Lung (tissue), 12 donors: ENCODE measurements around the gene USP15. TPM values are rescaled to one million over a fixed set of nuclear protein-coding genes. Genes with fewer than 3 reads are reported as not detected.

Source experiments
- ATAC-seq: fragments of 200-7000 bp; cut with Tn5 transposase; one replicate; pipeline ENCODE4 v1.9.1; 2020; ENCODE audit warnings: moderate number of reproducible peaks; ENCODE audit not compliant: insufficient read depth, low FRiP score
- DNase-seq, 3 donors: peaks; one replicate each; pipeline ENCODE4 v3.0.0-alpha.2; 2013 to 2017
- H3K27ac ChIP-seq, 2 donors: one replicate each; pipeline ENCODE4 v1.5.1; 2013; ENCODE audit warnings: mild to moderate bottlenecking in 2 of 2, moderate library complexity in 2 of 2, control low read depth in 1 of 2, inconsistent platforms in 1 of 2, low read depth in 1 of 2, low read length in 1 of 2
- H3K27me3 ChIP-seq, 3 donors: one replicate each; pipeline ENCODE4 v1.5.1; 2013; ENCODE audit warnings: low read length in 2 of 3; ENCODE audit not compliant: control insufficient read depth in 3 of 3, insufficient read depth in 3 of 3
- H3K36me3 ChIP-seq, 4 donors: one replicate each; pipeline ENCODE4 v1.5.1; 2013; ENCODE audit warnings: low read length in 4 of 4, mild to moderate bottlenecking in 1 of 4, moderate library complexity in 1 of 4; ENCODE audit not compliant: control insufficient read depth in 4 of 4, insufficient read depth in 4 of 4
- H3K4me1 ChIP-seq, 5 donors: one replicate each; pipeline ENCODE4 v1.5.1; 2013; ENCODE audit warnings: low read length in 5 of 5, mild to moderate bottlenecking in 2 of 5, moderate library complexity in 1 of 5; ENCODE audit not compliant: control insufficient read depth in 5 of 5, insufficient read depth in 5 of 5
- H3K4me3 ChIP-seq: one replicate; pipeline ENCODE4 v1.5.1; 2013; ENCODE audit warnings: mild to moderate bottlenecking, control low read depth, moderate library complexity
- H3K9ac ChIP-seq, 2 donors: one replicate each; pipeline ENCODE4 v1.5.1; 2013; ENCODE audit warnings: low read length in 2 of 2, control low read depth in 1 of 2; ENCODE audit not compliant: insufficient read depth in 1 of 2
- H3K9me3 ChIP-seq, 4 donors: one replicate each; pipeline ENCODE4 v1.5.1; 2013; ENCODE audit warnings: low read length in 3 of 4, mild to moderate bottlenecking in 1 of 4, moderate library complexity in 1 of 4; ENCODE audit not compliant: control insufficient read depth in 4 of 4, insufficient read depth in 3 of 4
- CTCF ChIP-seq: IDR thresholded peaks from 2 replicates; pipeline ENCODE4 v1.5.1; 2012; ENCODE audit warnings: mild to moderate bottlenecking; ENCODE audit errors: control extremely low read depth, extremely low read depth
- WGBS, 2 donors: extraction: QIAGEN DNeasy Blood & Tissue Kit; methylation state at CpG; one replicate each; pipeline ENCODE4 v1.1.7; 2013; 5-methylcytosine and 5-hydroxymethylcytosine counted together
- polyA plus RNA-seq, 2 donors: library from polyadenylated mRNA; stranded (reverse); fragments of 200-250 nt; gene quantifications; one replicate each; pipeline ENCODE4 v1.2.1, GENCODE V29; 2013
- total RNA-seq, 2 donors: library from RNA; depleted of rRNA in 1 of 2; stranded (reverse); fragments of >200 nt in 1 of 2; gene quantifications; one replicate each; pipeline ENCODE4 v1.2.1, GENCODE V29; 2014 to 2021
- donor health status: control.
- donor health status: control.
- donor health status: Bipolar disorder and iron deficiency.
- donor health status: healthy.
- donor health status: DM: yes; HTN: yes; CAD: no.

USP15 gene
- total and polyA plus RNA-seq, 4 donors: 62.0 to 143 (median 82.6) TPM

- WGBS, 2 donors: 74 to 77% methylated on average over 10 of the region's 10 CpGs
- no peak for ATAC-seq
- Histone ChIP-seq H3K9ac (no peak overlapping the region), H3K4me1 (peaks cover 6 to 20% (median 8%) of the 10 kb centered on the region in 5 donors), H3K4me3 (no peak overlapping the region), H3K27ac (no peak overlapping the region), H3K36me3 (peaks cover 0 to 5% (median 0%) of the 10 kb centered on the region in 4 donors), H3K9me3 (no peaks in the 10 kb centered on the region), H3K27me3 (no peaks in the 10 kb centered on the region)
- no peak for TF ChIP-seq CTCF
- DNase-seq: no peak
These were observed 1.8 kb downstream of the USP15 start for GRCh38 chr12:62261876-62262517.

GRCh38 chr12:62263232-62263631 is 3.0 kb downstream of the USP15 start:
- DNase-seq (no peak), ATAC-seq (no peak)
- H3K9me3 ChIP-seq: no peaks in the 10 kb centered on the region
- H3K9ac ChIP-seq: no peak overlapping the region
- no peaks in the 10 kb centered on the region for H3K27me3 ChIP-seq
- H3K36me3 ChIP-seq: peaks cover 0 to 5% (median 0%) of the 10 kb centered on the region in 4 donors
- WGBS, 2 donors: 59 to 68% methylated on average over 2 of the region's 2 CpGs
- TF ChIP-seq CTCF: no peak
- no peak overlapping the region for H3K4me3 ChIP-seq
- peaks cover 0 to 24% (median 8%) of the 10 kb centered on the region in 5 donors for H3K4me1 ChIP-seq
- H3K27ac ChIP-seq: no peak overlapping the region

GRCh38 chr12:62263966-62264365 is 3.8 kb downstream of the USP15 start:
- Histone ChIP-seq H3K4me3 (no peak overlapping the region), H3K4me1 (peaks cover 0 to 23% (median 6%) of the 10 kb centered on the region in 5 donors), H3K27me3 (no peaks in the 10 kb centered on the region), H3K9ac (no peak overlapping the region), H3K36me3 (peaks cover 0 to 5% (median 0%) of the 10 kb centered on the region in 4 donors), H3K9me3 (no peaks in the 10 kb centered on the region), H3K27ac (no peak overlapping the region)
- DNase-seq (no peak), ATAC-seq (no peak)
- whole genome bisulfite sequencing, 2 donors: 85 to 90% methylated on average over 11 of the region's 11 CpGs
- no peak for TF ChIP-seq CTCF
